Placental pericyte (primary cell): Measurements from ENCODE around the gene TXNDC17. TPM values are rescaled to one million over a fixed set of nuclear protein-coding genes. Genes with fewer than 3 reads are reported as not detected.

Source experiments
- small RNA-seq: library from RNA; depleted of rRNA; stranded (forward); fragments of <200 nt; gene quantifications from one replicate; pipeline ENCODE3, GENCODE V24; 2012; ENCODE audit warnings: low replicate concordance
- total RNA-seq: library from RNA; depleted of rRNA; stranded (reverse); fragments of >200 nt; gene quantifications from 2 replicates; pipeline ENCODE4 v1.2.3, GENCODE V29; 2012

Gene TXNDC17
- 47.3 and 68.9 TPM in 2 replicates for total RNA-seq

DNA sequence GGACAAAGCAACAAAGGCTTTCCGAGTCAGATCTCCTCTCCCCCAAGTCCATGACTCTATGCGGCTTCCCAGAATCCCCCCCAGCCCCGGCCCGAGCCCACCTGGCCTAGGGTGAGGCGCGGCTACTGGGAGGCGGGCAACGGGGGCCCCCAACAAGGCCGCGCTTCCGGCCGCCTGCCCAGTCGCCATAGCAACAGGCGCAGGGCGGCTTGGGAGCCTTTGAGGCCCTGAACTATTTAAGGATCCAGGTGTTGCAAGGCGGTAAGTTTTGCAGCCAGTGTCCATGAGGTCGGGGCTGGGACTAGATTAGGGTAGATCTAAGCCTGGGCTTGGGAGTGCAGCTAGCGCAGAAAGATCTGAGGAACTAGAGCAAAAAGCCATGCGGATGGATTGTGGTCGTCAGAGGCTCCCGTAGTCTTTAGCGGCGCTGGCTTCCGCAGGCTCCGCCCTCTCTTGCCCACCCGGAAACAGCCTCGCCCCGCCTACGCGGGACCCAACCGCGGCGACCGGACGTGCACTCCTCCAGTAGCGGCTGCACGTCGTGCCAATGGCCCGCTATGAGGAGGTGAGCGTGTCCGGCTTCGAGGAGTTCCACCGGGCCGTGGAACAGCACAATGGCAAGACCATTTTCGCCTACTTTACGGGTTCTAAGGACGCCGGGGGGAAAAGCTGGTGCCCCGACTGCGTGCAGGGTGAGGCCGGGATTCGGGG is at the start of gene TXNDC17, which contains the start of gene KIAA0753:
TXNDC17 (plus strand) TSS at position 525 of the 711 bp plus-strand sequence; CDS start at position 548, 23 bp downstream.
KIAA0753 (minus strand) TSS at position 176 of the 711 bp plus-strand sequence. CDS start 5,608 bp downstream, outside the sequence.

DNA sequence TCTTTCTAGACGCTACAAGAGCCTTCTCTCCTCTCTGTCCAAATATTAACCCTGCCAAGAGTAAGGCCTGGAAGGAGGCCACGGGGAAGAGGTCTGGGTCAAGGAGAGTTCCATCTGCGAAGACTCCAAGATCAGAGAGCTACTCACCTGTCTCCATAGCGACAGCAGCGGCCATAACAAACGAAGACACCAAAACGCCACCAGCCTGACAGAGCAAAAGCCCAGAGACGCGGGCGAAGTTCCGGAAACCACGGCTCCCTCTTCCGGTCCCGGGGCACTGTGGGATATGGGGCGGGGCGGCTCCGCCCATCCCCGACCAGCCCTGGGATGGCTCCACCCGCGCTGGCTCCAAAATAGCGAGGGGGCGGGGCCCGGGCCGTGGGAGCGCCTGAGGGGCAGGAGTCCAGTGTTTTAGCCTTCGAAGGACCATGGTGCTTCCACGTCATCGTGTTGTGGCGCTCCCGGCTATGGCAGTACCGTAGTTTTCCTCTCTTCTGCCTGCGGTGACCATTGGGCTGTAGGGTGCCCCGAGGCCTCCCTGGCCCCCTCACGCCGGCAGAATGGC is 10.6 kb downstream of the TXNDC17 start, which contains the start of the genes C17orf100 and MED31:
C17orf100 (plus strand) TSS at position 409 of the 565 bp plus-strand sequence; CDS start at position 561, 152 bp downstream.
MED31 (minus strand) TSS at position 252 of the 565 bp plus-strand sequence; CDS start at position 175, 77 bp downstream.

Small RNA genes lying within 50 kb of the gene (small RNA-seq; reads per million reads assigned to genes)
- not detected for gene MIR4520-1
- gene RNA5SP435: 0.59 reads per million, percentile 24 among the genes with 10 or more reads in this experiment

Other genes with a start within 250 kb of the TXNDC17 start
- gene AIPL1, start 205.9 kb upstream of the TXNDC17 start, total RNA-seq: not detected in 2 replicates
- 0.22 and 24.6 TPM in 2 replicates for gene PIMREG, start 196.6 kb upstream of the TXNDC17 start, total RNA-seq
- gene PITPNM3, start 84.5 kb upstream of the TXNDC17 start, total RNA-seq: 0.43 and 0.44 TPM in 2 replicates
- gene KIAA0753, start 349 bp upstream of the TXNDC17 start, total RNA-seq: 17.1 and 17.3 TPM in 2 replicates
- gene MED31, start 10.5 kb downstream of the TXNDC17 start, total RNA-seq: 7.2 and 8.4 TPM in 2 replicates
- gene C17orf100, start 10.7 kb downstream of the TXNDC17 start, total RNA-seq: 1.1 TPM in 1 of 2 replicates, not detected in the other
- under 0.01 TPM in 1 of 2 replicates, not detected in the other for gene SLC13A5, start 72.3 kb downstream of the TXNDC17 start, total RNA-seq
- gene XAF1, start 115.0 kb downstream of the TXNDC17 start, total RNA-seq: 41.4 and 108 TPM in 2 replicates
- gene FBXO39, start 135.2 kb downstream of the TXNDC17 start, total RNA-seq: 0.22 TPM in 1 of 2 replicates, not detected in the other
- not detected in 2 replicates for gene TEKT1, start 190.7 kb downstream of the TXNDC17 start, total RNA-seq